ENCODE data around the gene ITGB7. TPM values are rescaled to one million over a fixed set of nuclear protein-coding genes. Genes with fewer than 3 reads are reported as not detected.

The ITGB7 gene
- total RNA-seq, 1 donor from 2014 or later = not detected

DNA sequence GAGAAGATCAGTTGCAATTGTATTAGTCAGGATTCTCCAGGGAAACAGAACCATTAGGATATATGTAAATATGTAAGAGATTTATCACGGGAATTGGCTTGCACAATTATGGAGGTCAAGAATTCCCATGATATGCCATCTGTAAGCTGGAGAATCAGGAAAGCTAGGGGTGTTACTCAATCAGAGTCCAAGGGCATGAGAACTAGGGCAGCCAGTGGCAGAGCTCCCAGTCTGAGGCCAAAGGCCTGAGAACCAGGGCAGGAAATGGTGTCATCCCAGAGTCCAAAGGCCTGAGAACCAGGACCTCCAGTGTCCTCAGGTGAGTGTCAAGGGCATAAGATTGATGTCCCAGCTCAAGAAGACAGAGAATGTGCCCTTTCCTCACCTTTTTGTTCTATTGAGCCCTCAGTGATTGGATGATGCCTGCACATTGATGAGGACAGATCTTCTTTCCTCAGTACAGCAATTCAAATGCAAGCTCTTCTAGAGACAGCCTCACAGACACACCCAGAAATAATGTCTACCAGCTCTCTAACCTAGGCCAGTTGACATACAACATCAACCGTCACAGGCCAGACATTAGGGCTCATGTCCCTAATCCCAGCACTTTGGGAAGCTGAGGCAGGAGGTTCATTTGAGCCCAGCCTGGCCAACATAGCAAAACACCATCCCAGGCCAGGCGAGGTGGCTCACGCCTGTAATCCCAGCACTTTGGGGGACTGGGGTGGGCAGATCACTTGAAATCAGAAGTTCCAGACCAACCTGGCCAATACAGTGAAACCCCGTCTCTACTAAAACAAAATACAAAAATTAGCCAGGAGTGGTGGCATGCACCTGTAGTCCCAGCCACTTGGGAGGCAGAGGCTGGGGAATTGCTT is 61.4 kb downstream of the ITGB7 start:
- peaks cover 2% of the 10 kb centered on the region for H3K9me3 Mint-ChIP-seq (ENCODE audit: unreplicated experiment)
- no peak overlapping the region for H3K27ac Mint-ChIP-seq (ENCODE audit: unreplicated experiment)
- no peak overlapping the region for H3K4me3 Mint-ChIP-seq (ENCODE audit: unreplicated experiment)
- TF ChIP-seq, protein P1, sequence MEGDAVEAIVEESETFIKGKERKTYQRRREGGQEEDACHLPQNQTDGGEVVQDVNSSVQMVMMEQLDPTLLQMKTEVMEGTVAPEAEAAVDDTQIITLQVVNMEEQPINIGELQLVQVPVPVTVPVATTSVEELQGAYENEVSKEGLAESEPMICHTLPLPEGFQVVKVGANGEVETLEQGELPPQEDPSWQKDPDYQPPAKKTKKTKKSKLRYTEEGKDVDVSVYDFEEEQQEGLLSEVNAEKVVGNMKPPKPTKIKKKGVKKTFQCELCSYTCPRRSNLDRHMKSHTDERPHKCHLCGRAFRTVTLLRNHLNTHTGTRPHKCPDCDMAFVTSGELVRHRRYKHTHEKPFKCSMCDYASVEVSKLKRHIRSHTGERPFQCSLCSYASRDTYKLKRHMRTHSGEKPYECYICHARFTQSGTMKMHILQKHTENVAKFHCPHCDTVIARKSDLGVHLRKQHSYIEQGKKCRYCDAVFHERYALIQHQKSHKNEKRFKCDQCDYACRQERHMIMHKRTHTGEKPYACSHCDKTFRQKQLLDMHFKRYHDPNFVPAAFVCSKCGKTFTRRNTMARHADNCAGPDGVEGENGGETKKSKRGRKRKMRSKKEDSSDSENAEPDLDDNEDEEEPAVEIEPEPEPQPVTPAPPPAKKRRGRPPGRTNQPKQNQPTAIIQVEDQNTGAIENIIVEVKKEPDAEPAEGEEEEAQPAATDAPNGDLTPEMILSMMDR (IDR thresholded peaks at IDR 0.05; ENCODE audit: partially characterized antibody, unreplicated experiment) = no peak
- no peaks in the 10 kb centered on the region for H3K36me3 Mint-ChIP-seq (ENCODE audit: unreplicated experiment)
- H3K4me1 Mint-ChIP-seq (ENCODE audit: low read depth, unreplicated experiment) = peaks cover 3% of the 10 kb centered on the region
- peaks cover 2% of the 10 kb centered on the region for H3K27me3 Mint-ChIP-seq (ENCODE audit: unreplicated experiment)
- no peak for DNase-seq

DNA sequence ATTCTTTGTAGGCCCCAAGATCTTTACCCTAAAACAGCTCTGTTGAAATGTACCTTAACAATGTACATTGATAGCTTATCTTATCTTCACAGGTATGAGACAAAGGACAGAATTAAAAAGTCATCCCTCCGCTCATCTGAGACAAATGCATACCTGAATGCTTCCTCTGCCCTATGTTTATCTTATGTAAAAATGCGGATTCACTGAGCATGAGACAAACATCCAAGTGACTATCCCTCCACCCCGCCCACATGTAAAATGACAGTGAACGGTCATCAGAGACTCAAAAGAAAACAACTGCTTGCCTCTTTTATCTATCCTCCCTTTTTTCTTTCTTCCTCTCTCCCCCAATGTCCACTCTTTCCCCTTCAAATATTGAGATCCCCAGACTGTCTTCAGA is 63.7 kb downstream of the ITGB7 start:
- Mint-ChIP-seq H3K27ac (ENCODE audit: unreplicated experiment) (no peak overlapping the region), H3K4me3 (ENCODE audit: unreplicated experiment) (no peak overlapping the region), H3K36me3 (ENCODE audit: unreplicated experiment) (no peaks in the 10 kb centered on the region), H3K9me3 (ENCODE audit: unreplicated experiment) (peaks cover 2% of the 10 kb centered on the region), H3K4me1 (ENCODE audit: low read depth, unreplicated experiment) (no peaks in the 10 kb centered on the region), H3K27me3 (ENCODE audit: unreplicated experiment) (peaks cover 2% of the 10 kb centered on the region)
- TF ChIP-seq, protein P1 (IDR thresholded peaks at IDR 0.05; ENCODE audit: partially characterized antibody, unreplicated experiment) = no peak
- DNase-seq = no peak

Other genes with a start within 250 kb of the ITGB7 start
- gene EIF4B, start 200.8 kb downstream of the ITGB7 start, total RNA-seq (ENCODE audit: unreplicated experiment) = 283 TPM
- 2.5 TPM for gene TNS2, start 157.2 kb downstream of the ITGB7 start, total RNA-seq (ENCODE audit: unreplicated experiment)
- gene SPRYD3, start 127.9 kb downstream of the ITGB7 start, total RNA-seq (ENCODE audit: unreplicated experiment) = 13.9 TPM
- gene IGFBP6, start 109.6 kb downstream of the ITGB7 start, total RNA-seq (ENCODE audit: unreplicated experiment) = not detected
- not detected for gene SOAT2, start 103.8 kb downstream of the ITGB7 start, total RNA-seq (ENCODE audit: unreplicated experiment)
- 38.2 TPM for gene ZNF740, start 26.5 kb downstream of the ITGB7 start, total RNA-seq (ENCODE audit: unreplicated experiment)
- gene CSAD, start 26.3 kb downstream of the ITGB7 start, total RNA-seq (ENCODE audit: unreplicated experiment) = 34.5 TPM
- gene RARG, start 25.0 kb upstream of the ITGB7 start, total RNA-seq (ENCODE audit: unreplicated experiment) = 0.27 TPM
- gene ESPL1, start 61.0 kb upstream of the ITGB7 start, total RNA-seq (ENCODE audit: unreplicated experiment) = 5.1 TPM
- 292 TPM for gene PFDN5, start 88.3 kb upstream of the ITGB7 start, total RNA-seq (ENCODE audit: unreplicated experiment)
- 66.1 TPM for gene MYG1, start 92.4 kb upstream of the ITGB7 start, total RNA-seq (ENCODE audit: unreplicated experiment)
- 57.5 TPM for gene AAAS, start 114.4 kb upstream of the ITGB7 start, total RNA-seq (ENCODE audit: unreplicated experiment)
- not detected for gene SP7, start 129.1 kb upstream of the ITGB7 start, total RNA-seq (ENCODE audit: unreplicated experiment)
- 34.8 TPM for gene SP1, start 172.9 kb upstream of the ITGB7 start, total RNA-seq (ENCODE audit: unreplicated experiment)
- not detected for gene AMHR2, start 216.6 kb upstream of the ITGB7 start, total RNA-seq (ENCODE audit: unreplicated experiment)
- gene PRR13, start 234.5 kb upstream of the ITGB7 start, total RNA-seq (ENCODE audit: unreplicated experiment) = 105 TPM
- gene PCBP2, start 244.9 kb upstream of the ITGB7 start, total RNA-seq (ENCODE audit: unreplicated experiment) = 1,170 TPM